Osteoblast (primary cell): ENCODE results near the gene BICD1. TPM values are rescaled to one million over a fixed set of nuclear protein-coding genes. Genes with fewer than 3 reads are reported as not detected.

Source experiments
- DNase-seq: peaks from one replicate; pipeline ENCODE4 v3.0.0; 2011; ENCODE audit warnings: low spot score, mixed read lengths; ENCODE audit not compliant: insufficient read length; ENCODE audit errors: missing footprints
- H2AFZ ChIP-seq: 2 replicates; pipeline ENCODE4 v1.6.0; 2011; ENCODE audit warnings: mild to moderate bottlenecking, low read length
- H3K27ac ChIP-seq: 2 replicates; pipeline ENCODE4 v1.5.1; 2011; ENCODE audit warnings: mild to moderate bottlenecking, low read depth, low read length, moderate library complexity
- H3K27me3 ChIP-seq: 2 replicates; pipeline ENCODE4 v1.6.0; 2012; ENCODE audit warnings: mild to moderate bottlenecking, control low read depth, inconsistent platforms, low read length, moderate library complexity; ENCODE audit not compliant: insufficient read depth
- H3K36me3 ChIP-seq: 2 replicates; pipeline ENCODE4 v1.5.1; 2011; ENCODE audit warnings: mild to moderate bottlenecking, low read length, control low read depth, moderate library complexity; ENCODE audit not compliant: insufficient read depth
- H3K4me1 ChIP-seq: 2 replicates; pipeline ENCODE4 v1.5.1; 2011; ENCODE audit warnings: mild to moderate bottlenecking, low read length, control low read depth, moderate library complexity; ENCODE audit not compliant: insufficient read depth
- H3K4me2 ChIP-seq: 2 replicates; pipeline ENCODE4 v1.6.0; 2011; ENCODE audit warnings: mild to moderate bottlenecking, low read length; ENCODE audit not compliant: insufficient read depth
- H3K4me3 ChIP-seq: fragments of 200-600 bp; sonication (generic); 3 replicates; pipeline ENCODE4 v1.5.1; 2012; ENCODE audit warnings: mild to moderate bottlenecking, low read length, inconsistent platforms; ENCODE audit not compliant: insufficient read depth
- H3K79me2 ChIP-seq: 2 replicates; pipeline ENCODE4 v1.6.0; 2012; ENCODE audit warnings: mild to moderate bottlenecking, low read length, control low read depth, inconsistent platforms; ENCODE audit not compliant: insufficient read depth
- H3K9me3 ChIP-seq: 2 replicates; pipeline ENCODE4 v1.5.1; 2011; ENCODE audit warnings: low read depth, low read length, control low read depth
- H4K20me1 ChIP-seq: 2 replicates; pipeline ENCODE4 v1.6.0; 2012; ENCODE audit warnings: mild to moderate bottlenecking, low read length, control low read depth; ENCODE audit not compliant: insufficient read depth
- total RNA-seq: library from RNA; depleted of rRNA; stranded (reverse); fragments of >200 nt; gene quantifications from 2 replicates; pipeline ENCODE4 v1.2.3, GENCODE V29; 2012
- TF ChIP-seq, protein P1 (sequence below): IDR thresholded peaks from 2 replicates; pipeline ENCODE4 v1.5.1; 2011; ENCODE audit warnings: mild to moderate bottlenecking, low read depth, low read length, moderate library complexity; ENCODE audit errors: extremely low read depth

BICD1 gene
- total RNA-seq, 1 donor, result 21.0 TPM

- no peak for DNase-seq
- no peak overlapping the region for H2AFZ ChIP-seq
- peaks cover 3% of the 10 kb centered on the region for H3K4me1 ChIP-seq
- H3K79me2 ChIP-seq, result peaks cover 81% of the 10 kb centered on the region
- no peak overlapping the region for H3K27ac ChIP-seq
- H3K9me3 ChIP-seq, result no peaks in the 10 kb centered on the region
- H3K4me2 ChIP-seq, result no peak overlapping the region
- H3K4me3 ChIP-seq, result no peak overlapping the region
- no peaks in the 10 kb centered on the region for H3K27me3 ChIP-seq
- H3K36me3 ChIP-seq, result peaks cover 4% of the 10 kb centered on the region
- H4K20me1 ChIP-seq, result peaks cover 10% of the 10 kb centered on the region
- TF ChIP-seq, protein P1, sequence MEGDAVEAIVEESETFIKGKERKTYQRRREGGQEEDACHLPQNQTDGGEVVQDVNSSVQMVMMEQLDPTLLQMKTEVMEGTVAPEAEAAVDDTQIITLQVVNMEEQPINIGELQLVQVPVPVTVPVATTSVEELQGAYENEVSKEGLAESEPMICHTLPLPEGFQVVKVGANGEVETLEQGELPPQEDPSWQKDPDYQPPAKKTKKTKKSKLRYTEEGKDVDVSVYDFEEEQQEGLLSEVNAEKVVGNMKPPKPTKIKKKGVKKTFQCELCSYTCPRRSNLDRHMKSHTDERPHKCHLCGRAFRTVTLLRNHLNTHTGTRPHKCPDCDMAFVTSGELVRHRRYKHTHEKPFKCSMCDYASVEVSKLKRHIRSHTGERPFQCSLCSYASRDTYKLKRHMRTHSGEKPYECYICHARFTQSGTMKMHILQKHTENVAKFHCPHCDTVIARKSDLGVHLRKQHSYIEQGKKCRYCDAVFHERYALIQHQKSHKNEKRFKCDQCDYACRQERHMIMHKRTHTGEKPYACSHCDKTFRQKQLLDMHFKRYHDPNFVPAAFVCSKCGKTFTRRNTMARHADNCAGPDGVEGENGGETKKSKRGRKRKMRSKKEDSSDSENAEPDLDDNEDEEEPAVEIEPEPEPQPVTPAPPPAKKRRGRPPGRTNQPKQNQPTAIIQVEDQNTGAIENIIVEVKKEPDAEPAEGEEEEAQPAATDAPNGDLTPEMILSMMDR, result no peak
Measured at GRCh38 chr12:32151552-32151951, 44.9 kb downstream of the BICD1 start.

GRCh38 chr12:32155041-32155440 is 48.4 kb downstream of the BICD1 start:
- peaks cover 73% of the 10 kb centered on the region for H3K79me2 ChIP-seq
- H3K4me3 ChIP-seq, result no peak overlapping the region
- peaks cover 6% of the 10 kb centered on the region for H3K4me1 ChIP-seq
- TF ChIP-seq, protein P1, result no peak
- H3K27me3 ChIP-seq, result no peaks in the 10 kb centered on the region
- no peaks in the 10 kb centered on the region for H3K9me3 ChIP-seq
- H2AFZ ChIP-seq, result no peak overlapping the region
- peaks cover 15% of the 10 kb centered on the region for H4K20me1 ChIP-seq
- peaks cover 4% of the 10 kb centered on the region for H3K36me3 ChIP-seq
- no peak for DNase-seq
- no peak overlapping the region for H3K4me2 ChIP-seq
- no peak overlapping the region for H3K27ac ChIP-seq

DNA sequence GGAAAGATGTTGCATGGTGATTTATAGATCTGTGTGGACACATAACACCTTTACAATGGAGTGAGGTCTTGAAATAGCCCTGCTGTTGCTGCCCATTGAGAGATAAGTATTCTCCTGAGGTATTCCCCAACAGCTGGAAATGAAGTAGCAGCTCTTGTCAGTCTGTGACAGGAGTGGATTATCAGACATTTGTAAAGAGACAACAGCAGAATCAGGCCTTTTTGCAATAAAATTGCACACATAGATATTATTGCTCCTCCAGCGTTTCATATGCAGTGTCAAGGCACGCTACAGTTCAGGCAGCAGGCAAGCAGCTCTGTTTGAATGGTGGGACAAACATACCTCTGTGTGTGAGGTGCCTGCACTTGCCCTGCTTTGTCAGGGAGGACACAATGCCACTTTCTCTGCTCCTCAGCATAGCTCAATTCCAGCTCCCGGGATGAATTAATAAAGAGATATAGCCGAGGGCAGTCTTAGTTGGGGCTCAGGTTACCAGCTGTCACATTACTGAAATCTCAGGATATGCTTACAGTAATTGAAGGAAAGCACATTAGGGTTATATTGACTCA is 49.4 kb downstream of the BICD1 start:
- H3K27me3 ChIP-seq, result no peaks in the 10 kb centered on the region
- H3K4me2 ChIP-seq, result no peak overlapping the region
- peaks cover 4% of the 10 kb centered on the region for H3K36me3 ChIP-seq
- no peak overlapping the region for H2AFZ ChIP-seq
- no peaks in the 10 kb centered on the region for H3K9me3 ChIP-seq
- TF ChIP-seq, protein P1, result no peak
- peak overlapping the region; percentile 23 for H3K27ac ChIP-seq
- peaks cover 9% of the 10 kb centered on the region for H3K4me1 ChIP-seq
- no peak overlapping the region for H3K4me3 ChIP-seq
- H4K20me1 ChIP-seq, result peaks cover 15% of the 10 kb centered on the region
- H3K79me2 ChIP-seq, result peaks cover 67% of the 10 kb centered on the region
- DNase-seq, result no peak

DNA sequence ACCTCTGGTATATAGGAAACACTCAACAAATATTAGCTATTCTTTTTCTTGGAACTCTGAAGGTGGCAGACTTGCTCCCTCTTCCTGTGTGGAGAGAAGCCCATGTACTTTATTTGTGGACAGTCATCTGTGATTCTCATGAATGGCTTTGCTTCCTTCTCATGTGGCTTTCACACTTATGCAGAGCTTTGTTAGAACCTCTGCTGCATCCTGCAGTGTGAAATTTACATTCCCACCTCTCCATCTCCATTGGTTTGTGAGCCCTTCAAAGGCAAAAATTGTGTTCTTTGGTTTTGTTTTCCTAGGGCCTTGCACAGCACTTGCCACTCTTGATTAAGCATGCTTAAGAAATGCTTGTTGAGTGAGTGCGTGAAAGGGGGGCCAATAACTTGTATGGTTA is 51.9 kb downstream of the BICD1 start:
- H3K79me2 ChIP-seq, result peaks cover 62% of the 10 kb centered on the region
- H4K20me1 ChIP-seq, result peaks cover 18% of the 10 kb centered on the region
- H3K27ac ChIP-seq, result no peak overlapping the region

More for the DNA sequence above, 51.9 kb downstream of the BICD1 start:
- TF ChIP-seq, protein P1, result no peak
- no peak overlapping the region for H2AFZ ChIP-seq
- no peak overlapping the region for H3K4me2 ChIP-seq
- no peaks in the 10 kb centered on the region for H3K9me3 ChIP-seq
- no peak for DNase-seq
- H3K4me3 ChIP-seq, result no peak overlapping the region
- no peaks in the 10 kb centered on the region for H3K36me3 ChIP-seq
- peaks cover 9% of the 10 kb centered on the region for H3K4me1 ChIP-seq
- no peaks in the 10 kb centered on the region for H3K27me3 ChIP-seq
